Choroid plexus epithelial cell (primary cell): ENCODE data around the gene CDH9.

Experiments
- DNase-seq: peaks from one replicate; pipeline ENCODE4 v3.0.0-alpha.2; 2010; ENCODE audit warnings: low read depth
- H3K4me3 ChIP-seq: 2 replicates; pipeline ENCODE4 v1.5.1; 2011; ENCODE audit warnings: low read depth, mild to moderate bottlenecking, control low read depth, low read length, moderate library complexity
- CTCF ChIP-seq: conservative IDR thresholded peaks from 2 replicates; pipeline ENCODE4 v1.5.1; 2011; ENCODE audit warnings: low read depth, mild to moderate bottlenecking, control low read depth, inconsistent platforms, low read length, moderate library complexity

Gene CDH9

GRCh38 chr5:27041372-27041771, 3.0 kb upstream of the CDH9 start:
- H3K4me3 ChIP-seq: no peak overlapping the region
- no peak for TF ChIP-seq CTCF
- DNase-seq: no peak

- TF ChIP-seq CTCF: no peak
- no peak for DNase-seq
- H3K4me3 ChIP-seq: no peak overlapping the region
These were observed 3.8 kb downstream of the CDH9 start for GRCh38 chr5:27034565-27034964.

DNA sequence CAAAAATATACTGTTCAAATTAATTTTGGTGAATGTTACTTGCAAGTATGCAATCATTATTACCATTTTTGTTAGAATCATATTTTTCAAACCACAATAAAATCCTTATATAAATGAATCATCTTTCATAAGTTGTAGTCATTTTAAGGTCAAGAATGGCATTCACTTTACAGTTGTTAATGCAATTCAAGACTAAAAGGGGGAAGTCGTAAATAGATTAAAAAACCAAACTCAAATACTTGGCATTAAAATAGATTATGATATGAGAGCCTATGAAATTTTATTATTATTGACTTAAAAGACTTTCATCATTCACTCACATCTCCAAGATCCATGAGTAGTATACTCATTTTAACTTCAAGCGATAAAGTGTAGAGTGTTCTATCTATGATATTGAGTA, 11.6 kb downstream of the CDH9 start:
- no peak for TF ChIP-seq CTCF
- no peak overlapping the region for H3K4me3 ChIP-seq
- DNase-seq: peak; percentile 30

GRCh38 chr5:27026063-27026462, 12.3 kb downstream of the CDH9 start:
- TF ChIP-seq CTCF: no peak
- no peak for DNase-seq
- no peak overlapping the region for H3K4me3 ChIP-seq

GRCh38 chr5:27021471-27021870, 16.9 kb downstream of the CDH9 start:
- no peak for TF ChIP-seq CTCF
- DNase-seq: no peak
- no peak overlapping the region for H3K4me3 ChIP-seq

GRCh38 chr5:27020973-27021372, 17.4 kb downstream of the CDH9 start:
- no peak overlapping the region for H3K4me3 ChIP-seq
- TF ChIP-seq CTCF: peak; percentile 56
- DNase-seq: peak; percentile 70

GRCh38 chr5:27015758-27016157, 22.6 kb downstream of the CDH9 start:
- TF ChIP-seq CTCF: no peak
- no peak overlapping the region for H3K4me3 ChIP-seq
- no peak for DNase-seq
